SHP77 (cell line): ENCODE results near the gene DNTT.

Experiments
- DNase-seq, 2 experiments: peaks; one replicate each; lab custom pipeline; 2025; lab: John Stamatoyannopoulos, UW

Gene DNTT

DNA sequence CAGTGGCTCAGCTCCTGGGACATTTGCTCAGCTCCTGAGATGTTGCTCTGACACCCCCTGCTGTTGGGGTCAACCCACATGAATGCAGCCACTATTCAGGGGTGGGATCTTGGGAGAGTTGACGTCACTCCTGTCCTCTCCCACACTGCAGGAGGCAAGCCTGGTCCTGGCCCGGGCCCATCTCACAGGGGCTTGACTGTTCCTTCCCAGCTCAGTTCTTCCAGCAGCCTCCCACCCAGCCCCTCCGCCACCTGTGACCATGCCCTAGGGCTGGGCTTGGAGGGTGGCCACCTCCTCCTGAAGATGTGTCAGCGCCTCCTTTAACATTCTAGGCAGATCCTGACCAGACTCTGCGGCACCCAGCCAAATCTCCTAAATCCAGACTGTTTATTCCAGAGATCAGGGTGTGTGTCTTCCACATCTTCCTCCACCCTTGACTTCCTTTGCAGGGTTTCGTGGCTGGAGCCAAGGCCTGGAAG lies 73.6 kb downstream of the DNTT start:
- no peak for DNase-seq

DNA sequence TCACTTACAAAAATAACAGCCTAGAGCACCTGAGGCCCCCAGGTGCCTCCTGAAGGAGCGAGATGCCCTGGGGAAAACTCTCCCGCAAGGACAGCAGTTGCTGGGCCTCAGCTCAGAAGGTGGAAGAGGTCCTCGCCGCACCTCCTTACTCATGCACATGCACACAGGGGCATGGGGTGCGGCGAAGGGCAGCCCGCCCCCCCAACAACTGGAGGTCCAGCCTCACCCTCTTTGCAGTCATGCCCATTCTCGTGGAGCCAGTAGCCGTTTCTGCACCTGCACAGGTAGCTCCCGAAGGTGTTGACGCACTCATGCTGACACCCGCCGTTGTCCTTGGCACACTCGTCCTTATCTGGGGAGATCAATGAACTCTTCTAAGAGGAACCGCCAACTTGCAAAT lies 74.5 kb downstream of the DNTT start:
- no peak for DNase-seq

DNA sequence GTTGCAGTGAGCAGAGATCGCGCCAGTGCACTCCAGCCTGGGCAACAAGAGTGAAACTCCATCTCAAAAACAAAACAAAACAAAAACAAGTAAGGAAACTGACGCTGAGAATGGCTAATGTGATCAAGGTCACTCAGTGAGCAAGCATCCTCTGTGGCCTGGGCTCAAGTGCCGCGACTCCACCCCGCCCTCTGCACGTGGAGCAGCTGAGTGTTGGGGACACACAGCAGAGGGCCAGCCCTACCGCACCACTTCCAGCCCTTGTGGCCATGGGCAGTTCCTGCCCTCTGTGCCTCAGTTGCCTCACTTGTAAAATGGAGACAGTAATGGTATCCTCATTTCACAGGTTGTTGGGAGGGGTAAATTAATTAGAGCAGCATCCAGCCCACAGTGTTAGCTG lies 75.5 kb downstream of the DNTT start:
- DNase-seq, result no peak

DNA sequence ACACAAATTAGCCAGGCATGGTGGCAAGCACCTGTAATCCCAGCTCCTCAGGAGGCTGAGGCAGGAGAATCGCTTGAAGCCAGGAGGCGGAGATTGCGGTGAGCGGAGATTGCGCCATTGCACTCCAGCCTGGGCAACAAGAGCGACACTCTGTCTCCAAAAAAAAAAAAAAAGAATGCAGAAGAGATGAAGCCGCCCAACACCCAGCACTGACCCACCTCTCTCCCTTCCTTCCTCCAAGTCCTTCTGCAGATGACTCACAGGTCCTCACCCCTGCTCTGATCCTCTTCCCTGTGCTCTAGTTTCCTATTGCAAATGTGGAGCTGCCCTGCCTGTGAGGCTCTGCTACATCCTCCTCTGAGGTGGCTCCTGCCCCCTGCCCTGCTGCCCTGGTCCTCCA lies 76.6 kb downstream of the DNTT start:
- no peak for DNase-seq

DNA sequence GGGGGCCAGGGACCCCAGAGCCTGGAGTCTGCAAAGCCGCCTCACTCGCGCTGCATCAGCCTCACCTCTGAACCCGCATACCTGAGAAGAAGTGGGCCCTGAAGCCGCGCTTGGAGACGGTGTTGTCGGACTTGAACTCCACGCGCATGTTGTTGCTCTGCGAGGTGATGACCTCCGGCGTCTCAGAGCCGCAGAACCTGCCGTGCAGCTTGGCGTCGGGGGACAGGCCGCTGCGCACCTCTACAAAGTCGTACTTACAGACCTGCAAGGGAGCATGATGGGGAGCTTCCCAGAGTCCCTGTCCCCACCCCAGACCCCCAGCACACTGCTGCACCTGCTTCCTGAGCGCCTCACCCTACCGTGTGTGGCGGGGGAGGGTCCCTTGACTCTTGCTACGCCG lies 80.3 kb downstream of the DNTT start:
- no peak for DNase-seq

DNA sequence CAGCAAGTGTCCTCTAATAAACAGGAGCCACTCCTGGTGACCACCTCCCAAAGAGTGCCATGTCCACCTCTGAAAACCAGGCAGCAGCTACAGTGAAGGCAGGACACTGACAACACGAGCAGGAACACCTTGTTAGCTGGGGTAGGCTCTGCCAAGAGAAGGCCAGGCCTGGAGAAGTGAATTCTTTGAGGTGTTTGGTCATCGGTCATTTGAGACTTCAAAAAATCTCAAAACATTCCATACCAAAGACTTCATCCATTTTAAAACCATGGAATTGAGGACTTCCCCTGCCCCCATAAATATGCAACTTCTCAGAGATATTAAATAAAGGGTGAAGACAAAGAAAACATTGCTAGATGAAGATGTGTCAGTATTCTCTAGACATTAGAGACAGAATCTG lies 82.9 kb downstream of the DNTT start:
- no peak for DNase-seq

DNA sequence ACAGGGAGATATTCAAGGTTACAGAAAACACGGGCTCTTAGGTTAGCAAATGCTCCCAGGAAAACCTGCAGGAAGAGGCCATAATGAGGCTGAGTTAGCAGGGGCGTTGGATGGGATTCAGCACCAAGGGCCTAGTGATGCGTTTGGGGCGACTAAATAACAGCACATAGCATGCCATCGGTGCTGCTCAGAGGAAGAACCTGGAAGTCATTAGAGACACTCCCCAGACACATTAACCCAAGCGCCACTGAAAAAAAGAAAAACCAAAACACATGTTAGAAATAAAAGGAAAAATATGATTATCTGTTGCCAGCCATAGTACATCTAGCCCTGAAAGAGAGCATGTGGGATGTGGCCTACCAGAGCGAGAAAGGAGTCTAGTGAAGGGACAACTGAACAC lies 83.4 kb downstream of the DNTT start:
- DNase-seq, result no peak
